SH-SY5Y (cell line): ENCODE data around the gene UVRAG.

ENCODE experiments used
- GATA2 ChIP-seq: IDR thresholded peaks from 2 replicates; pipeline ENCODE4 v1.6.1; 2011; ENCODE audit warnings: mild to moderate bottlenecking, low read depth, low read length
- GATA3 ChIP-seq: IDR thresholded peaks from 2 replicates; pipeline ENCODE4 v1.6.1; 2011; ENCODE audit warnings: low read depth, mild to moderate bottlenecking, low read length, moderate library complexity

- TF ChIP-seq GATA3 (no peak), GATA2 (no peak)
These were observed 305.6 kb downstream of the UVRAG start for GRCh38 chr11:76120513-76121101.
